Activated CD8-positive, alpha-beta memory T cell treated with anti-CD3 and anti-CD28 coated beads, Interleukin-2, amount 50 U/mL, for 48 hours (primary cell): ENCODE measurements around the gene LRTM2.

ENCODE experiments used
- DNase-seq: peaks from one replicate; pipeline ENCODE4 v3.0.0-alpha.2; 2020

The LRTM2 gene

GRCh38 chr12:1844223-1844622, 23.9 kb downstream of the LRTM2 start:
- DNase-seq: no peak

GRCh38 chr12:1844661-1845409, 24.5 kb downstream of the LRTM2 start:
- no peak for DNase-seq

GRCh38 chr12:1845427-1845826, 25.1 kb downstream of the LRTM2 start:
- no peak for DNase-seq

GRCh38 chr12:1845886-1846285, 25.5 kb downstream of the LRTM2 start:
- DNase-seq: no peak

- no peak for DNase-seq
Measured at GRCh38 chr12:1846421-1847405, 26.3 kb downstream of the LRTM2 start.

- DNase-seq: no peak
Measured at GRCh38 chr12:1847411-1847810, 27.0 kb downstream of the LRTM2 start.

- no peak for DNase-seq
Measured at GRCh38 chr12:1848146-1848545, 27.8 kb downstream of the LRTM2 start.

GRCh38 chr12:1848745-1849144, 28.4 kb downstream of the LRTM2 start:
- no peak for DNase-seq

- DNase-seq: no peak
Measured at GRCh38 chr12:1851151-1851701, 30.9 kb downstream of the LRTM2 start.

- no peak for DNase-seq
Measured at GRCh38 chr12:1852076-1852475, 31.7 kb downstream of the LRTM2 start.

GRCh38 chr12:1853716-1854115, 33.4 kb downstream of the LRTM2 start:
- DNase-seq: no peak

- peak; percentile 18 for DNase-seq
Measured at GRCh38 chr12:1855241-1855640, 34.9 kb downstream of the LRTM2 start.

- DNase-seq: peak; percentile 6
Measured at GRCh38 chr12:1857086-1857485, 36.7 kb downstream of the LRTM2 start.

GRCh38 chr12:1857821-1858220, 37.5 kb downstream of the LRTM2 start:
- no peak for DNase-seq

GRCh38 chr12:1858456-1858855, 38.1 kb downstream of the LRTM2 start:
- no peak for DNase-seq

GRCh38 chr12:1859643-1860042, 39.3 kb downstream of the LRTM2 start:
- no peak for DNase-seq

- DNase-seq: no peak
Measured at GRCh38 chr12:1862973-1863372, 42.6 kb downstream of the LRTM2 start.

GRCh38 chr12:1863823-1864222, 43.5 kb downstream of the LRTM2 start:
- peak; percentile 7 for DNase-seq

GRCh38 chr12:1864456-1864855, 44.1 kb downstream of the LRTM2 start:
- peak; percentile 25 for DNase-seq

- DNase-seq: peak; percentile 4
Measured at GRCh38 chr12:1864867-1865266, 44.5 kb downstream of the LRTM2 start.

GRCh38 chr12:1865284-1865866, 45.0 kb downstream of the LRTM2 start:
- DNase-seq: peak; percentile 17

- peak; percentile 20 for DNase-seq
Measured at GRCh38 chr12:1869145-1869544, 48.8 kb downstream of the LRTM2 start.

GRCh38 chr12:1870086-1870485, 49.7 kb downstream of the LRTM2 start:
- peak; percentile 30 for DNase-seq
